HUES6 (cell line): ENCODE results near the gene CCT6A.
"Not testable (repeated sequence)": the region's sequence is repeated elsewhere in the genome, so short reads cannot be mapped to it uniquely, and the experiment has no call there.

Source experiments
- H3K27ac ChIP-seq: 2 replicates; pipeline ENCODE4 v1.7.0; 2013; ENCODE audit warnings: low read depth, mild to moderate bottlenecking, low read length, inconsistent platforms
- H3K27me3 ChIP-seq: 2 replicates; pipeline ENCODE4 v1.6.1; 2013; ENCODE audit warnings: low read length; ENCODE audit not compliant: control insufficient read depth, insufficient read depth
- H3K36me3 ChIP-seq: 2 replicates; pipeline ENCODE4 v1.6.1; 2013; ENCODE audit warnings: low read length; ENCODE audit not compliant: control insufficient read depth, insufficient read depth
- H3K4me1 ChIP-seq: 2 replicates; pipeline ENCODE4 v1.6.1; 2013; ENCODE audit warnings: low read length; ENCODE audit not compliant: control insufficient read depth, insufficient read depth
- H3K4me3 ChIP-seq: 2 replicates; pipeline ENCODE4 v1.5.1; 2013; ENCODE audit warnings: low read depth, low read length
- H3K9ac ChIP-seq: one replicate; pipeline ENCODE4 v1.6.1; 2013; ENCODE audit warnings: mild to moderate bottlenecking, low read length
- H3K9me3 ChIP-seq: 2 replicates; pipeline ENCODE4 v1.6.1; 2013; ENCODE audit warnings: low read depth, low read length; ENCODE audit not compliant: control insufficient read depth, insufficient read depth

Gene CCT6A

DNA sequence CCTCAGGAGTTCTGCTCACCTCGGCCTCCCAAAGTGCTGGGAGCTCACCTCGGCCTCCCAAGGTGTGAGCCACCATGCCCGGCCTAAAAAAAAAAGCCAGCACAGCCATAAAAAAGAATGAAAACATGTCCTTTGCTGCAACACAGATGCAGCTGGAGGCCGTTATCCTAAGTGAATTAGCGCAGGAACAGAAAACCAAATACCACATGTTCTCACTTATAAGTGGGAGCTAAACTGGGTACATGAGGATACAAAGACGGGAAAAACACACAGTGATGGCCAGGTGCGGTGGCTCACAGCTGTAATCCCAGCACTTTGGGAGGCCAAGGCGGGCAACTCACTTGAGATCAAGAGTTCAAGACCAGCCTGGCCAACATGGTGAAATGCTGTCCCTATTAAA lies 21.2 kb upstream of the CCT6A start:
- Histone ChIP-seq H3K36me3 (peaks cover 50% of the 10 kb centered on the region), H3K9me3 (no peaks in the 10 kb centered on the region), H3K27ac (no peak overlapping the region), H3K9ac (no peak overlapping the region), H3K27me3 (no peaks in the 10 kb centered on the region), H3K4me3 (no peak overlapping the region), H3K4me1 (no peaks in the 10 kb centered on the region)

DNA sequence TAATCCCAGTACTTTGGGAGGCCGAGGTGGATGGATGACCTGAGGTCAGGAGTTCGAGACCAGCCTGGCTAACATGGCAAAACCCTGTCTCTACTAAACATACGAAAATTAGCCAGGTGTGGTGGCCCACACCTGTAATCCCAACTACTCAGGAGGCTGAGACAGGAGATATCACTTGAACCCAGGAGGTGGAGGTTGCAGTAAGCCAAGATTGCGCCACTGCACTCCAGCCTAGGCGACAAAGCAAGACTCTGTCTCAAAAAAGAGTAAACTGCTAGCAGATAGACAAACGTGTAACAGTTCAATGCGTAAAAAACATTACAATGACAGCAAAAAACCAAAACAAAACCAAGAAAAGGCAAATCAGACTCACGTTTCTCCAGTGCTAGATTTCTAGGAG lies 20.0 kb upstream of the CCT6A start:
- not testable (repeated sequence) for H3K27me3 ChIP-seq, H3K27ac ChIP-seq, H3K9ac ChIP-seq, H3K4me3 ChIP-seq, H3K9me3 ChIP-seq, H3K4me1 ChIP-seq
- peaks cover 44% of the 10 kb centered on the region for H3K36me3 ChIP-seq

DNA sequence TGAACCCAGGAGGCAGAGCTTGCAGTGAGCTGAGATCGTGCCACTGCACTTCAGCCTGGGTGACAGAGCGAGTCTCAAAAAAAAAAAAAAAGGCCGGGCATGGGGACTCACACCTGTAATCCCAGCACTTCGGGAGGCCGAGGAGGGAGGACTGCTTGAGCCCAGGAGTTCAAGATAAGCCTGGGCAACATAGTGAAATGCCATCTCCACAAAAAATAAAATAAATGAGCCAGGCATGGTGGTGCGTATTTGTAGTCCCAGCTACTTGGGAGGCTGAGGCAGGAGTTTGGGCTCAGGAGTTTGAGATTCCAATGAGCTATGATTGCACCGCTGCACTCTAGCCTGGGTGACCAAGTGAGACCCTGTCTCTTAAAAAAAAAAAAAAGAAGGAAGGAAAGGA lies 19.0 kb upstream of the CCT6A start:
- not testable (repeated sequence) for H3K4me1 ChIP-seq, H3K9ac ChIP-seq, H3K27me3 ChIP-seq, H3K27ac ChIP-seq, H3K9me3 ChIP-seq
- Histone ChIP-seq H3K4me3 (peak overlapping the region; percentile 73; the same call in 1 of the 2 replicates), H3K36me3 (peaks cover 40% of the 10 kb centered on the region)

DNA sequence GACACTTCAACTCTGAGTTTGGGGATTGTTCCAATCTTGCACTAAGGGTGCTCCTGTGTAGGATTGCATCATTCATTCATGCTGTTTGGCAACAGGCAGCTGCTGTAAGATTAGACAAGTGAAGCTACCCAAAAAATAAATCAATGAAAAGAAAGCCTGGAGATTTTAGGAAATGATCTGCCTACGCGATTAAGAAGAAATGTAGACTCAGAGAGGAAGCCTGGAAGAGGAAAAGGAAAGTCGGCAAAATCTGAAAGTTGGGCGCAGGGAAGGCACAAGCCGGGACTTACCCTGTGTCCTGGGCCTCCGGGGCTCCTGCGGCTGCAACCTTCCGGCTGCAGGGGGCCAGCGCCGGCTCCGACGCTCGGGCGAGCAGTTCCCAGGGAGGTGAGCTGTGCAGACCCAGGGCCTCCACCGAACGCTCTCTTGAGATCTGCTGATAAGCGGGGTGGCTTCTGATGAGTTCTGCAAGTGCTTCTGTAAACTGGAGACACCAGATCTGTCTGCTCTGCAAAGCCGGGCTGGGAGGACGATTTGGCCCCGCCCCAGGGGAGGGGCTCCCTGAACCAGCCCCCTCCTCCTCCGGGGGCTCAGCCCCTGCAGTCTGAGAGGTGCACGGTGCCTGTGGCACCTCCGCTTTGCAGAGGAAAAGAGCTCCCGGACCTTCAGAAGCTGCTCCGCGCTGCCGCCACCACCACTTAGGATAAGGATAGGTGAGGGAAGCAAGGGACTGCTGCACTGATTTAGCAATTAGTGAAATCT lies 17.7 kb upstream of the CCT6A start:
- Histone ChIP-seq H3K4me1 (no peaks in the 10 kb centered on the region), H3K9me3 (no peaks in the 10 kb centered on the region), H3K4me3 (peak overlapping the region; percentile 73), H3K27me3 (no peaks in the 10 kb centered on the region), H3K27ac (peak overlapping the region; percentile 68), H3K9ac (peak overlapping the region; percentile 61), H3K36me3 (peaks cover 31% of the 10 kb centered on the region)

DNA sequence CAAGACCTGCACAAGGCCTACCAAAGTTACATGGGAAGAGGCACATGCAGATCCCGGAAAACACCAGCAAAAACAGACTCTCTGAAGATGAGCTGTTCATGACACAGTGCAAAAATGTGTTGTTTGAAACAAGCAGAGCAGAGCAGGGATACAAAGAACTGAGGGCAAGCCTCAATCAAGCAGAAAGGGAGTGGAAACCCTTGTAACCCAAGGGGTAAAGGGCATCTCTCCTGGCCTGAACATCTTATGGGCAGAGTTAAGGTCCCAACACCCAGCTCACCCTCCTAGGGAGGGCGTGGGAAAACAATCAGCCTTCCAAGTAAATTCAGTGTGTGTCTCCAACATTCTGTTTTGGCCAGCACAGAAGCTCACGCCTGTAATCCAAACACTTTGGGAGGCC lies 10.8 kb upstream of the CCT6A start:
- H3K9ac ChIP-seq, result no peak overlapping the region
- H3K27ac ChIP-seq, result no peak overlapping the region
- no peaks in the 10 kb centered on the region for H3K9me3 ChIP-seq
- H3K27me3 ChIP-seq, result no peaks in the 10 kb centered on the region
- H3K36me3 ChIP-seq, result peaks cover 14% of the 10 kb centered on the region
- H3K4me3 ChIP-seq, result no peak overlapping the region
- H3K4me1 ChIP-seq, result no peaks in the 10 kb centered on the region

DNA sequence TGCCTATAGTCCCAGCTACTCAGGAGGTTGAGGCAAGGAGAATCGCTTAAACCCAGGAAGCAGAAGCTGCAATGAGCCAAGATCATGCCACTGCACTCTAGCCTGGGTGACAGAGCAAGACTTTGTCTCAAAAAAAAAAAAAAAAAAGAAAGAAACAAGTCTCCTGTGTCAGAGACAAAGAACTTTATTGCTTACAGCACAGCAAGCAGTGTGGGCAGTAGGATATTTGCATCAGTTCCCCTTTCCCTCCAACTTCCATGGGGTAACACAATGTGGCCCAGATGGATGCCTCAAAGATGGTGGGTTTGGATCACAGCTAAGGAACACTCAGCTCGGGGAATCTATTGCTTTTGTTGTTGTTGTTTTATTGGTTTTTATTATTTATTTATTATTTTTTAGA lies 5.8 kb upstream of the CCT6A start:
- not testable (repeated sequence) for H3K9me3 ChIP-seq, H3K4me1 ChIP-seq
- peaks cover 12% of the 10 kb centered on the region for H3K36me3 ChIP-seq

DNA sequence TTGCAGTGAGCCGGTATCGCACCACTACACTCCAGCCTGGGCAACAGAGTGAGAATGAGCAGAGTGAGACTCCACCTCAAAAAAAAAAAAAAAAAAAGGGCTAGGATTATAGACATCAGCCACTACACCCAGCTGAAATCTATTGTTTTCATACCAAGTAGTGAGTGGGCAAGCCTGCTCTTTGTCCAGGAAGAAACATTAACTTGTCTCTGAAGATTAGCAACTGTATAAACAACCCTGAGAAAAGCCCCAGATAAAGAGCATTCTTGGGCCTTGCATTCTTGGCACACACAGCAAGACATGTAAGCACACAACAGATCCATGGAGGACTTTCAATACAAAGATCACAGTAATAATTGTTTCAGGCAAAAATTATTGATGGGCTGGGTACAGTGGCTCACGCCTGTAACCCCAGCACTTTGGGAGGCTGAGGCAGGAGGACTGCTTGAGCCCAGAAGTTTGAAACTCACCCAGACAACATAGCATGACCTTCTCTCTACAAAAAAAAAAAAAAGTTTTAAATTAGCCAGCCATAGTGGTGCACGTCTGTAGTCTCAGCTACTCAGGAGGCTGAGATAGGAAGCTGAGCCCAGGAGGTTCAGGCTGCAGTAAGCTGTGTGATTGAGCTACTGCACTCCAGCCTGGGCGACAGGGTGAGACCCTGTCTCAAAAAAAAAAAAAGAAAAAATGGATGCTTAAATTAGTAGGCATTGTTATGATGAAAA lies 4.7 kb upstream of the CCT6A start:
- H3K27me3 ChIP-seq, result no peaks in the 10 kb centered on the region
- H3K9me3 ChIP-seq, result no peaks in the 10 kb centered on the region
- H3K4me1 ChIP-seq, result no peaks in the 10 kb centered on the region
- no peak overlapping the region for H3K4me3 ChIP-seq
- H3K9ac ChIP-seq, result no peak overlapping the region
- H3K36me3 ChIP-seq, result peaks cover 8% of the 10 kb centered on the region
- H3K27ac ChIP-seq, result no peak overlapping the region; the same call in 1 of the 2 replicates

More for the DNA sequence above, 5.8 kb upstream of the CCT6A start:
- not testable (repeated sequence) for H3K4me3 ChIP-seq, H3K27ac ChIP-seq, H3K9ac ChIP-seq, H3K27me3 ChIP-seq

DNA sequence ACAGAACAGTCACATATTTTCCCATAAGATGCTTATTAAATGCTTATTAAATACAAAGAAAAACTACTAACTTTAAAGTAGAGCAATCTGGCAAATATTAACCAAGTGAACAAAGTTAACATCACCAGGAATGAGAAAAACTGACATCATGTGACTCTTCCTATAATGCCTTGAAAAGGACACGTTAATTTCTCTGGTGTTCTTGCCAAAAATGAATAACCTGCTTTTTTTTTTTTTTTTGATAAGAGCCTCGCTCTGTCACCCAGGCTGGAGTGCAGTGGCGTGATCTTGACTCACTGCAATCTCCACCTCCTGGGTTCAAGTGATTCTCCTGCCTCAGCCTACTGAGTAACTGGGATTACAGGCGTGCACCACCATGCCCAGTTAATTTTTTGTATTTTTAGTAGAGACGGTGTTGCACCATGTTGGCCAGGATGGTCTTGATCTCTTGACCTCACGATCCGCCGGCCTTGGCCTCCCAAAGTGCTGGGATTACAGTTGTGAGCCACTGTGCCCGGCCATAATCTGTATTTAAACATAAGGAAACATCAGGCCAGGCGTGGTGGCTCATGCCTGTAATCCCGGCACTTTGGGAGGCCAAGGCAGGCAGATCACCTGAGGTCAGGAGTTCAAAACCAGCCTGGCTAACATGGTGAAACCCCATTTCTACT lies 4.0 kb upstream of the CCT6A start:
- not testable (repeated sequence) for H3K36me3 ChIP-seq, H3K27me3 ChIP-seq, H3K9me3 ChIP-seq, H3K4me3 ChIP-seq, H3K4me1 ChIP-seq, H3K27ac ChIP-seq, H3K9ac ChIP-seq

DNA sequence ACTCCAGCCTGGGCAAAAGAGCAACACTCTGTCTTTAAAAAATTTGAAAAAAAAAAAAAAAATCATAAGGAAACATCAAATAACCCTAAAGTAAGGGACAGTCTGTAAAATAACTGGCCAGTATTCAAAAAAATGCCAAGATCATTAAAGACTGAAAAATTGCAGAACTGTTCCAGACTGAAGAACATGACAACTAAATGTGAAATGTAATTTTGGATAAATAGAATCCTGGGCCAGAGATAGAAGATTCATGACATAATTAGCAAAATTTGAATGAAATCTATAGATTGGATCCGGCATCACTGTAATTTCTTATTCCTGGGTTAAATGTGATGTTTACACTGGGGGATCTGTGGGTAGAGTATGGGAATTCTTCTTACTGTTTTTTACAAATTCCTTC lies 3.3 kb upstream of the CCT6A start:
- no peaks in the 10 kb centered on the region for H3K9me3 ChIP-seq
- no peaks in the 10 kb centered on the region for H3K27me3 ChIP-seq
- H3K9ac ChIP-seq, result no peak overlapping the region
- peaks cover under 1% of the 10 kb centered on the region; the same call in 1 of the 2 replicates for H3K4me1 ChIP-seq
- no peak overlapping the region for H3K4me3 ChIP-seq
- no peak overlapping the region for H3K27ac ChIP-seq
- H3K36me3 ChIP-seq, result peaks cover 10% of the 10 kb centered on the region

DNA sequence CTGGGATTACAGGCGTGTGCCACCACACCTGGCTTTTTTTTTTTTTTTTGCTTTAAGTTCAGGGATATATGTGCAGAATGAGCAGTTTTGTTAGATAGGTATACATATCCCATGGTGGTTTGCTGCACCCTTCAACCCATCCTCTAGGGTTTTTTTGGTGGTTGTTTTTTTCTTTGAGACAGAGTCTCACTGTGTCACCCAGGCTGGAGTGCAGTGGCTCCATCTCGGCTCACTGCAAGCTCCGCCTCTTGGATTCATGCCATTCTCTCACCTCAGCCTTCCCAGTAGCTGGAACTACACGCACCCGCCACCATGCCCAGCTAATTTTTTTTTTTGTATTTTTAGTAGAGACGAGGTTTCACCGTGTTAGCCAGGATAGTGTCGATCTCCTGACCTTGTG lies 2.8 kb upstream of the CCT6A start:
- not testable (repeated sequence) for H3K27ac ChIP-seq

DNA sequence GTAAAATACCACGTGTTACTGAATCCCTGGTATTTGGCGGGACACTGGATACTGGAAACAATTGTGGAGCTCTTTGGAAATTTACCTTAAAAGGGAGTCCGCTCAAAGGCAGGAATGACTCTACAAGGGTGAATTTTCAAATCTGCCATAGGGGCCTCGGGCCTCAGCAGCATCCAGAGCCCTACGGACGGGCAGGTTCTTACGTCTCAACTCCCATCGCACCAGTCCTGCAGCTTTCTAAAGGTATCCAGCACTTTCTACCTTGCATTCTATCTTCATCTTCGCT lies 569 bp upstream of the CCT6A start:
- H3K27ac ChIP-seq, result peak overlapping the region; percentile 89
- peaks cover 3% of the 10 kb centered on the region; the same call in 1 of the 2 replicates for H3K4me1 ChIP-seq
- H3K27me3 ChIP-seq, result no peaks in the 10 kb centered on the region
- H3K36me3 ChIP-seq, result peaks cover 37% of the 10 kb centered on the region
- H3K4me3 ChIP-seq, result peak overlapping the region; percentile 99
- H3K9ac ChIP-seq, result peak overlapping the region; percentile 94
- H3K9me3 ChIP-seq, result no peaks in the 10 kb centered on the region

More for the DNA sequence above, 2.8 kb upstream of the CCT6A start:
- not testable (repeated sequence) for H3K27me3 ChIP-seq, H3K4me1 ChIP-seq, H3K9me3 ChIP-seq, H3K9ac ChIP-seq, H3K4me3 ChIP-seq
- H3K36me3 ChIP-seq, result peaks cover 15% of the 10 kb centered on the region
